Memory B cell (primary cell): ENCODE measurements around the gene TBC1D1.

ENCODE experiments used
- ATAC-seq: fragments of 150-1000 bp; cut with Tn5 transposase; 2 replicates; pipeline ENCODE4 v1.10.0; 2021; ENCODE audit warnings: low read depth, mild to moderate bottlenecking, moderate library complexity
- DNase-seq, 2 donors: peaks; one replicate each; pipeline ENCODE4 v3.0.0; 2022; ENCODE audit warnings: low spot score in 2 of 2
- H3K27ac Mint-ChIP-seq: one replicate; pipeline ENCODE4 v1.8.0; 2022; ENCODE audit warnings: mild to moderate bottlenecking, moderate library complexity, mixed read lengths
- H3K27me3 Mint-ChIP-seq: one replicate; pipeline ENCODE4 v1.8.0; 2022; ENCODE audit warnings: mixed read lengths
- H3K36me3 Mint-ChIP-seq: one replicate; pipeline ENCODE4 v1.8.0; 2022; ENCODE audit warnings: mild to moderate bottlenecking, mixed read lengths
- H3K4me1 Mint-ChIP-seq: one replicate; pipeline ENCODE4 v1.8.0; 2022; ENCODE audit warnings: mixed read lengths
- H3K4me3 Mint-ChIP-seq: one replicate; pipeline ENCODE4 v1.8.0; 2022; ENCODE audit warnings: mild to moderate bottlenecking, moderate library complexity, mixed read lengths
- H3K9me3 Mint-ChIP-seq: one replicate; pipeline ENCODE4 v1.8.0; 2022; ENCODE audit warnings: mixed read lengths

TBC1D1 gene

GRCh38 chr4:38161208-38162113, 270.6 kb downstream of the TBC1D1 start:
- Mint-ChIP-seq H3K4me3 (no peak overlapping the region), H3K27ac (peak overlapping the region; percentile 91), H3K36me3 (no peaks in the 10 kb centered on the region), H3K4me1 (peaks cover 5% of the 10 kb centered on the region), H3K9me3 (peaks cover 2% of the 10 kb centered on the region), H3K27me3 (peaks cover 3% of the 10 kb centered on the region)
- ATAC-seq (peak; percentile 3), DNase-seq (no peak)

GRCh38 chr4:38162240-38162784, 271.4 kb downstream of the TBC1D1 start:
- ATAC-seq (no peak), DNase-seq (no peak)
- H3K4me1 Mint-ChIP-seq, result peaks cover 5% of the 10 kb centered on the region
- no peak overlapping the region for H3K4me3 Mint-ChIP-seq
- peaks cover 3% of the 10 kb centered on the region for H3K27me3 Mint-ChIP-seq
- no peaks in the 10 kb centered on the region for H3K36me3 Mint-ChIP-seq
- H3K27ac Mint-ChIP-seq, result peak overlapping the region; percentile 91
- peaks cover 2% of the 10 kb centered on the region for H3K9me3 Mint-ChIP-seq

DNA sequence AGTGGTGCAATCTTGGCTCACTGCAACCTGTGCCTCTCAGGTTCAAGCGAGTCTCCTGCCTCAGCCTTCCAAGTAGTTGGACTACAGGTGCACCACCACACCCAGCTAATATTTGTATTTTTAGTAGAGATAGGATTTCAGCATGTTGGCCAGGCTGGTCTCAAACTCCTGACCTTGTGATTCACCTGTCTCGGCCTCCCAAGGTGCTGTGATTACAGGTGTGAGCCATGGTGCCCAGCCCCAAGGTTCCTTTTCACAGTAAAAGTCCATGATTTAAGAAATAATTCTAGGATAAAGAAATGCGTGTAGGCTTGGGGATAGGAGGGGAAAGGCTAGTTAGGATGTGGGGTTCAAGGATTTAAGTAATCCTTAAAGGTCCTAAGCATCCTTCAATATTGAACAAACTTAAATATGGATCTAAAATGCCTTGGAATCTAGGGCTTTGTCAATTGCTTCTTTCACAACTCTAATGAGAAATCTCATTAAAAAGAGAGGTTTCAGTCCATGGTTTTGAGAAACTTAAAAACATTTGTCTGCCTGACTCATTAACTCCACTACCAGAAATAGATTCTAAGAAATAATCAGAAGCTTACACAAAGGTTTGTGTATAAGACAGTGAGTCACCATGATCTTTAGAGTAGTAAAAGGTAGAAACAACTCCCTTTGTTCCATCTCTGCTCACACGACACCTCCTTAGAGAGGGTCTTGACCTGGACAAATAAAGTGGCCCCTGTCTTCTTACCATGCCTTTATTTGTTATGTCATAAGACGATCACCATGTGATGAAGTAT, 272.5 kb downstream of the TBC1D1 start:
- Mint-ChIP-seq H3K9me3 (peaks cover 2% of the 10 kb centered on the region), H3K27ac (no peak overlapping the region), H3K4me1 (peaks cover 5% of the 10 kb centered on the region), H3K4me3 (no peak overlapping the region), H3K27me3 (peaks cover 3% of the 10 kb centered on the region), H3K36me3 (no peaks in the 10 kb centered on the region)
- ATAC-seq, result no peak
- no peak for DNase-seq

DNA sequence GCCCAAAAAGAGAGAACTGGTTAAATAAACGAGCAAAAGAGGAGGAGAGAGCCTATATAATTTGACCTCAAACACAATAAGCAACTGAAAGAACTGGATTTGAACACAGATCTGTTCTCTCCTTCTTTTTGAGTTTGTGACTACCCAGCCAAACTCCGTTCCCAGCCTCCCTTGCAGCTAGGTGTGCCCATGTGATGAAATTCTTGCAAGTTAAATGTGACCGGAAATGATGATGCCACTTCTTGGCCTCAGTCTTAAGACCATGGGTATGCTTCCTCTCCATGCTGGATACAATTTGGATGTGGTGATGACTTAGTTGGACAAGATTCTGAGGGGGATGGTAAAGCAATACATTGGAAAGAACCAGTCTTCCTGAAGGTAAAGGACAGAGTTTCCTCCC, 273.5 kb downstream of the TBC1D1 start:
- no peak overlapping the region for H3K27ac Mint-ChIP-seq
- peaks cover 3% of the 10 kb centered on the region for H3K27me3 Mint-ChIP-seq
- H3K4me3 Mint-ChIP-seq, result no peak overlapping the region
- no peaks in the 10 kb centered on the region for H3K36me3 Mint-ChIP-seq
- peaks cover 5% of the 10 kb centered on the region for H3K4me1 Mint-ChIP-seq
- no peak for ATAC-seq
- DNase-seq, result no peak
- peaks cover 2% of the 10 kb centered on the region for H3K9me3 Mint-ChIP-seq

GRCh38 chr4:38166082-38166481, 275.2 kb downstream of the TBC1D1 start:
- no peak for ATAC-seq
- no peaks in the 10 kb centered on the region for H3K36me3 Mint-ChIP-seq

GRCh38 chr4:38166768-38167167, 275.9 kb downstream of the TBC1D1 start:
- Mint-ChIP-seq H3K27me3 (peaks cover 3% of the 10 kb centered on the region), H3K27ac (no peak overlapping the region), H3K9me3 (peaks cover 2% of the 10 kb centered on the region), H3K4me3 (no peak overlapping the region), H3K36me3 (no peaks in the 10 kb centered on the region), H3K4me1 (no peaks in the 10 kb centered on the region)
- DNase-seq, result no peak
- no peak for ATAC-seq

More at GRCh38 chr4:38166082-38166481, 275.2 kb downstream of the TBC1D1 start:
- peaks cover 2% of the 10 kb centered on the region for H3K4me1 Mint-ChIP-seq
- no peak overlapping the region for H3K4me3 Mint-ChIP-seq
- no peak overlapping the region for H3K27ac Mint-ChIP-seq
- DNase-seq, result no peak
- peaks cover 2% of the 10 kb centered on the region for H3K9me3 Mint-ChIP-seq
- peaks cover 3% of the 10 kb centered on the region for H3K27me3 Mint-ChIP-seq

DNA sequence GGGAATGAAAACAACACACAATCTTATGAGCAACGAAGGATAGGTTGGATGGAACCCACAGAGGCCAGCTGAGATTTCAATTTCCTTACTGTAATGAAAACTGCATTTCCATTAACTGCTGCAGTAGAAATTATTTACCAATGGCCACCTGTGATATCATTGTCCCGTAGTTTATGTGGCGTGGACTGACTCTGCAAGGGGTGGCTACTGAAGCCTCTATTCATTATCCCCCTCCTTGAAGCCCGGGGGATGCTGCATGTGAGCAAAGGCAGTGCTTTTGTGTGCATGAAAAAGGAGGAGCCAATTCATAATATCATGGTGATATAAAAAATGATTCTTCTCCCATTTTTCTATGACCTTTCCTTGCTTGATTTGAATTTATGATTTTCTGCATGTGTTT, 277.1 kb downstream of the TBC1D1 start:
- Mint-ChIP-seq H3K9me3 (peaks cover 3% of the 10 kb centered on the region), H3K36me3 (no peaks in the 10 kb centered on the region), H3K4me3 (no peak overlapping the region), H3K27ac (no peak overlapping the region), H3K27me3 (peaks cover 6% of the 10 kb centered on the region), H3K4me1 (no peaks in the 10 kb centered on the region)
- ATAC-seq (no peak), DNase-seq (no peak)

- peaks cover 4% of the 10 kb centered on the region for H3K9me3 Mint-ChIP-seq
- H3K36me3 Mint-ChIP-seq, result peaks cover 6% of the 10 kb centered on the region
- DNase-seq (no peak), ATAC-seq (no peak)
- no peaks in the 10 kb centered on the region for H3K4me1 Mint-ChIP-seq
- no peak overlapping the region for H3K27ac Mint-ChIP-seq
- H3K27me3 Mint-ChIP-seq, result peaks cover 13% of the 10 kb centered on the region
- H3K4me3 Mint-ChIP-seq, result no peak overlapping the region
Measured at GRCh38 chr4:38169524-38169923, 278.6 kb downstream of the TBC1D1 start.

DNA sequence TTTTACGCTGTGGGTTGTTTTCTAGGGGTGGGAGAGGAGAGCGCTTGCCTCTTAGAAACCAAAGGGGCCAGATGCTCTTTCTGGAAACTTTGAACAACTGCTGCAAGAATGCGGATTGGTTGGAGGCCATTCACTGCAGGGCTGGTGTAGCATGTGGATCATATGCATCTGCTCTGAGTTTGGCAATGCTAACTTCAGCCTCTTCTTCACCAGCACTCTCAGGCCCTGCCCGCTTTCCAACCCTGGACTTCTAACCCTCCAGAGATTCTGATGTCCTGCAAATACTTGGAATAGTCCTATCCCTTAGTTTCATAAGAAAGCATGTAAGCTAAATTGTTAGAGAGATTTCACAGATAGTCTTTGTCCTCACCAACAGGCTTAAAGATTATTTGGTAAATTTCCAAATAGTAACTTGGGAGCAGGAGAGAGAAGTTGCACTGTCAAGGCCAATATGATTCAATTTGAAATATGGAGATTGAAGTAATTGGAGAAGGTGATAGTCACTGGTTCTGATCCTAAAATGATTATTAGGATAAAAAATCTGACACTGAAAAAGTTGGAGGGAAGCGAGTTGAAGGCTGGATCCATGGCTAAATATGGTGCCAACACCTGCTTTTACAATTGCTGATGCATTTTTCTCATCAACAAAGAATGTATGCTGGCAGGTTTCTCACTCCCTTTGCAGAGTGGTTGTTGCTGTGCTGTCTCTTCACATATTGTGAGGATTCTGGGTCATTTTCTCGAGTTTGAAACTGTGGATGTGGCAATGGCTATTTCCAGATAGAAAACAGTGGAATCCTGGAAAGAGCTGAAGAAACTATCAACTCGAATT, 279.7 kb downstream of the TBC1D1 start:
- DNase-seq, result no peak
- peaks cover 16% of the 10 kb centered on the region for H3K27me3 Mint-ChIP-seq
- peaks cover 6% of the 10 kb centered on the region for H3K36me3 Mint-ChIP-seq
- no peak for ATAC-seq
- H3K4me3 Mint-ChIP-seq, result no peak overlapping the region
- H3K9me3 Mint-ChIP-seq, result peaks cover 4% of the 10 kb centered on the region
- no peaks in the 10 kb centered on the region for H3K4me1 Mint-ChIP-seq
- H3K27ac Mint-ChIP-seq, result no peak overlapping the region

GRCh38 chr4:38172078-38172477, 281.2 kb downstream of the TBC1D1 start:
- Mint-ChIP-seq H3K36me3 (peaks cover 6% of the 10 kb centered on the region), H3K4me1 (peaks cover 3% of the 10 kb centered on the region), H3K27me3 (peaks cover 12% of the 10 kb centered on the region), H3K9me3 (peaks cover 4% of the 10 kb centered on the region), H3K27ac (no peak overlapping the region), H3K4me3 (no peak overlapping the region)
- ATAC-seq (no peak), DNase-seq (no peak)

DNA sequence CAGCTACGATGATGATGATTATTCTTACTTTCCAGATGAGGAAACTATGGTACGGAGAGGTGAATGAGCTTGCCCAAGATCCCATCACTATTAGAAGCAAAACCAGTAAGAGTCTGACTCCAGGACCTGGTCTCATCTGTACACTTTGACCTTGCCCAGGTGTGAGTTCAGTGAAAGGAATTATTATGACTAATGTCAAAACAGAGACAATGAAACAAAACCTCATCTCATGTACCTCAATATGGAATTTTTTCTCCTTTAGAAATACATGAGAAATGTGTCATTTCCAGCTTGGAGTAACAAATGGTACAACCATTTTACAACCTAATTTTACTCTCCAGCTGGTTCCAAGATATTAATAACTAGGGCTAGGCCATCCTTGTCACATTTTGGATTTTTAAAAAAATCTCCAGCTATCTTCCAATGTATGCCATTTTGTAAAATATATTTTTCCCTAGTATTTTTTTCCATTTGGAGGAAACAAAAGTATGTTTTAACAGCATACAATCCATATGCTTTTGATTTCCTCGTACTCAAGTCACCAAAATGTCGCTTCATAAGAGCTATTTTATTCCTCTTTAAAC, 283.1 kb downstream of the TBC1D1 start:
- Mint-ChIP-seq H3K4me1 (peaks cover 23% of the 10 kb centered on the region), H3K9me3 (peaks cover 4% of the 10 kb centered on the region), H3K4me3 (no peak overlapping the region), H3K27me3 (peaks cover 12% of the 10 kb centered on the region), H3K27ac (no peak overlapping the region), H3K36me3 (peaks cover 6% of the 10 kb centered on the region)
- ATAC-seq (no peak), DNase-seq (no peak)

- ATAC-seq, result no peak
- H3K27me3 Mint-ChIP-seq, result peaks cover 12% of the 10 kb centered on the region
- H3K27ac Mint-ChIP-seq, result no peak overlapping the region
- H3K36me3 Mint-ChIP-seq, result peaks cover 6% of the 10 kb centered on the region
- peaks cover 4% of the 10 kb centered on the region for H3K9me3 Mint-ChIP-seq
- peaks cover 27% of the 10 kb centered on the region for H3K4me1 Mint-ChIP-seq
- DNase-seq, result no peak
- H3K4me3 Mint-ChIP-seq, result no peak overlapping the region
Measured at GRCh38 chr4:38174801-38175200, 283.9 kb downstream of the TBC1D1 start.

DNA sequence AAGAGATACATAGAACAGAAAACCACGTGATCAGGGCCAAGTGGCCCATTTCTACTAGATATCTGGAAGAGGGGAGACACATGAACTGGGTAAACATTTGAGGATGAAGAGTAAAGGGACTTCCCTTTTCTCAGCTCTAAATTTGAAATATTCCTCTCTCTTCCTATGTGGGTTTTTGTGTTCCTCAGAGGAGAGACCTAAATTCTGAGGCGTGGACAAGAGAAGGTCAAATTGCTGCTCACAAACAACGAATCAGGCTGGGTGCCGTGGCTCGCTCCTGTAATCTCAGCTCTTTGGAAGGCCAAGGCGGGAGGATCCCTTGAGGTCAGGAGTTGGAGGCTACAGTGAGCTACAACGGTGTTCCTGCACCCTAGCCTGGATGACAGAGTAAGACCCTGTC, 285.3 kb downstream of the TBC1D1 start:
- no peak for ATAC-seq
- peaks cover 31% of the 10 kb centered on the region for H3K4me1 Mint-ChIP-seq

More for the DNA sequence above, 285.3 kb downstream of the TBC1D1 start:
- peaks cover 4% of the 10 kb centered on the region for H3K9me3 Mint-ChIP-seq
- H3K36me3 Mint-ChIP-seq, result peaks cover 6% of the 10 kb centered on the region
- H3K27me3 Mint-ChIP-seq, result peaks cover 12% of the 10 kb centered on the region
- DNase-seq, result no peak
- no peak overlapping the region for H3K27ac Mint-ChIP-seq
- H3K4me3 Mint-ChIP-seq, result no peak overlapping the region
